Chondrocyte (in vitro differentiated cells): ENCODE results near the gene SLC2A13. TPM values are rescaled to one million over a fixed set of nuclear protein-coding genes. Genes with fewer than 3 reads are reported as not detected.
"Not testable (repeated sequence)": the region's sequence is repeated elsewhere in the genome, so short reads cannot be mapped to it uniquely, and the experiment has no call there.

ENCODE experiments used
- DNase-seq: peaks from one replicate; pipeline ENCODE4 v3.0.0; 2021; ENCODE audit warnings: mixed read lengths, low spot score
- H3K27ac Mint-ChIP-seq: one replicate; pipeline ENCODE4 v1.8.0; 2021; ENCODE audit warnings: mild to moderate bottlenecking, moderate library complexity, mixed read lengths; ENCODE audit not compliant: unreplicated experiment
- H3K27me3 Mint-ChIP-seq: 2 replicates; pipeline ENCODE4 v1.8.0; 2021; ENCODE audit warnings: low read depth, mixed read lengths
- H3K36me3 Mint-ChIP-seq: 2 replicates; pipeline ENCODE4 v1.8.0; 2021; ENCODE audit warnings: low read depth, mixed read lengths
- H3K4me1 Mint-ChIP-seq: 2 replicates; pipeline ENCODE4 v1.8.0; 2021; ENCODE audit warnings: low read depth, mild to moderate bottlenecking, mixed read lengths
- H3K4me3 Mint-ChIP-seq: one replicate; pipeline ENCODE4 v1.8.0; 2021; ENCODE audit warnings: mild to moderate bottlenecking, moderate library complexity, mixed read lengths; ENCODE audit not compliant: unreplicated experiment
- H3K9me3 Mint-ChIP-seq: 2 replicates; pipeline ENCODE4 v1.8.0; 2021; ENCODE audit warnings: low read depth, mixed read lengths
- total RNA-seq: library from RNA; stranded (reverse); gene quantifications from 3 replicates; pipeline ENCODE4 v1.2.1, GENCODE V29; 2021
- TF ChIP-seq, protein P1 (sequence below): fragments of 200-600 bp; sonication (generic); IDR thresholded peaks from 2 replicates; pipeline ENCODE4 v1.5.0; 2021; ENCODE audit warnings: antibody characterized with exemption, mild to moderate bottlenecking, moderate library complexity

The SLC2A13 gene
- total RNA-seq, 1 donor from 2014 or later = 14.4 TPM

DNA sequence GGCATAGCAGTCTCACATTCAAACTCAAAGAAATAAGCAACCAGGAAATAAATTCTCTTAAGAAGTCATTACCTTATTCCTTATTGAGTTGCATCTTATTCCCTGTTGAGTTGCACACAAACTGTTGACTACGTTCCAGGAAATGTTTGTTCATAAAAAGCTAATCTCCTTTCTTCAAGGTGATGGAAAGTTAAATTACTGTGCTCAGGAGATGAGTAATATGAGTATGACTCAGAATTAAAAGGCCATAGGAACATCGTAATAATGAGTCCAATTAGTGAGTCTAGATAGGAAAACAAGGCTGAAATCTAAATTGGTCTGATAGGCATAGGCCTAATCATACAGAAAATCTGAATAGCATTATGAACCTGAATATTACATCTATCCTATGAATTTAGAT is 203.1 kb downstream of the SLC2A13 start:
- peaks cover 2% of the 10 kb centered on the region for H3K9me3 Mint-ChIP-seq
- H3K36me3 Mint-ChIP-seq = peaks cover 1% of the 10 kb centered on the region
- peaks cover 3% of the 10 kb centered on the region for H3K4me1 Mint-ChIP-seq
- TF ChIP-seq, protein P1, sequence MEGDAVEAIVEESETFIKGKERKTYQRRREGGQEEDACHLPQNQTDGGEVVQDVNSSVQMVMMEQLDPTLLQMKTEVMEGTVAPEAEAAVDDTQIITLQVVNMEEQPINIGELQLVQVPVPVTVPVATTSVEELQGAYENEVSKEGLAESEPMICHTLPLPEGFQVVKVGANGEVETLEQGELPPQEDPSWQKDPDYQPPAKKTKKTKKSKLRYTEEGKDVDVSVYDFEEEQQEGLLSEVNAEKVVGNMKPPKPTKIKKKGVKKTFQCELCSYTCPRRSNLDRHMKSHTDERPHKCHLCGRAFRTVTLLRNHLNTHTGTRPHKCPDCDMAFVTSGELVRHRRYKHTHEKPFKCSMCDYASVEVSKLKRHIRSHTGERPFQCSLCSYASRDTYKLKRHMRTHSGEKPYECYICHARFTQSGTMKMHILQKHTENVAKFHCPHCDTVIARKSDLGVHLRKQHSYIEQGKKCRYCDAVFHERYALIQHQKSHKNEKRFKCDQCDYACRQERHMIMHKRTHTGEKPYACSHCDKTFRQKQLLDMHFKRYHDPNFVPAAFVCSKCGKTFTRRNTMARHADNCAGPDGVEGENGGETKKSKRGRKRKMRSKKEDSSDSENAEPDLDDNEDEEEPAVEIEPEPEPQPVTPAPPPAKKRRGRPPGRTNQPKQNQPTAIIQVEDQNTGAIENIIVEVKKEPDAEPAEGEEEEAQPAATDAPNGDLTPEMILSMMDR = no peak
- DNase-seq = no peak
- no peak overlapping the region for H3K4me3 Mint-ChIP-seq
- H3K27me3 Mint-ChIP-seq = no peaks in the 10 kb centered on the region
- no peak overlapping the region for H3K27ac Mint-ChIP-seq

- no peak overlapping the region for H3K4me3 Mint-ChIP-seq
- peaks cover 2% of the 10 kb centered on the region for H3K9me3 Mint-ChIP-seq
- H3K27me3 Mint-ChIP-seq = no peaks in the 10 kb centered on the region
- H3K36me3 Mint-ChIP-seq = no peaks in the 10 kb centered on the region
- DNase-seq = no peak
- TF ChIP-seq, protein P1 = no peak
- H3K4me1 Mint-ChIP-seq = peaks cover under 1% of the 10 kb centered on the region
- H3K27ac Mint-ChIP-seq = no peak overlapping the region
Measured at GRCh38 chr12:39897315-39897714, 208.6 kb downstream of the SLC2A13 start.

- not testable (repeated sequence) for H3K36me3 Mint-ChIP-seq, H3K9me3 Mint-ChIP-seq
Measured at GRCh38 chr12:39893388-39893787, 212.5 kb downstream of the SLC2A13 start.

GRCh38 chr12:39892146-39892545 is 213.7 kb downstream of the SLC2A13 start:
- Mint-ChIP-seq H3K27ac (no peak overlapping the region), H3K4me3 (no peak overlapping the region), H3K4me1 (peaks cover 4% of the 10 kb centered on the region), H3K27me3 (no peaks in the 10 kb centered on the region), H3K9me3 (no peaks in the 10 kb centered on the region), H3K36me3 (no peaks in the 10 kb centered on the region)
- TF ChIP-seq, protein P1 = no peak
- no peak for DNase-seq

More at GRCh38 chr12:39893388-39893787, 212.5 kb downstream of the SLC2A13 start:
- H3K27me3 Mint-ChIP-seq, H3K4me1 Mint-ChIP-seq, DNase-seq, H3K27ac Mint-ChIP-seq, H3K4me3 Mint-ChIP-seq: not testable (repeated sequence)

DNA sequence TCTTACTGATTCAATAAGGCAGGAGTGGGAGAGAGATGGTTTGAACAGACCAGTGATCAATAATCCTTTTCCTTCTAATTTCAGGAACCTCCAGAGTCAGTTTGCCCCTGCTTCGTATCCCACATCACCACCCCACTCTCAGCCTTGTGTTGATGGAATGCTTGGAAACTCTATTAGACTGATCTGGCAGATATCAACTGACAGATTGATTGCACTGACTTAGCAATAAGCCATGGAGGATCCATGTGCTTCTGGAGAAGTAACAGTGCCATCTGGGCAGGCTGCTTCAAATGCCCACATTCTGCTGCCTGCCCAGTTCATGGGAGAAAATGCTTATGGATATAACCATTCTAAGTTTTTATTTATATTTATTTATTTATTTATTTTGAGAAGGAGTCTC is 218.0 kb downstream of the SLC2A13 start:
- Mint-ChIP-seq H3K36me3 (no peaks in the 10 kb centered on the region), H3K4me1 (peaks cover 12% of the 10 kb centered on the region), H3K9me3 (no peaks in the 10 kb centered on the region), H3K27me3 (no peaks in the 10 kb centered on the region), H3K4me3 (no peak overlapping the region), H3K27ac (no peak overlapping the region)
- DNase-seq = no peak
- TF ChIP-seq, protein P1 = no peak

DNA sequence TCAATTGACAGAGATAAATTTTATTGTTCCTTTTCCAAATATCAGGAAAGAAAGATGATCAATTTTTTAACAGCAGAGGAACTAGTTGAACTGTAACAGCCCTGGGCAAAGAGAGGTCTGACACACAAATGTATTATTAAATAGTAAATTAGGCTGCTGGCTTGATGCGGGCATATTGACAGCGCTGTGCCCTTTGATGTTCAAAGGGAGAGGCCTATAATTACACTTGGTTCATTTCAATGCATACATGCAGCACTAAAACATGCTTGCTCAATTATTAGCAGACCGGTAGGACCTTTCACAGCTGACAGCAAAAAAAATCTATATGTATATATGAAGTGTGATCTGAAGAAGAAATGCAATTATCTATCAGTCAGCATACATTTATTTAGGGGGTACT is 219.8 kb downstream of the SLC2A13 start:
- Mint-ChIP-seq H3K4me1 (peaks cover 7% of the 10 kb centered on the region), H3K36me3 (no peaks in the 10 kb centered on the region), H3K27ac (no peak overlapping the region), H3K4me3 (no peak overlapping the region), H3K9me3 (no peaks in the 10 kb centered on the region), H3K27me3 (no peaks in the 10 kb centered on the region)
- TF ChIP-seq, protein P1 = no peak
- DNase-seq = no peak
